Mesendoderm (in vitro differentiated cells): ENCODE results near the gene ADAMTS9.

ENCODE experiments used
- DNase-seq: peaks from one replicate; pipeline ENCODE4 v3.0.0; 2013
- H2AK5ac ChIP-seq: 2 replicates; pipeline ENCODE4 v1.6.1; 2013; ENCODE audit warnings: low read length, inconsistent platforms
- H2BK120ac ChIP-seq: 2 replicates; pipeline ENCODE4 v1.6.1; 2013; ENCODE audit warnings: low read depth, mild to moderate bottlenecking, low read length, moderate library complexity, mixed read lengths
- H2BK15ac ChIP-seq: replicated peaks from 2 replicates; pipeline ENCODE4 v1.6.1; 2013; ENCODE audit warnings: low read depth, mild to moderate bottlenecking, moderate library complexity
- H2BK5ac ChIP-seq: 2 replicates; pipeline ENCODE4 v1.6.1; 2013; ENCODE audit warnings: low read length, inconsistent platforms
- H3K18ac ChIP-seq: 2 replicates; pipeline ENCODE4 v1.6.1; 2013; ENCODE audit warnings: mild to moderate bottlenecking, low read length, mixed read lengths
- H3K23ac ChIP-seq: one replicate; pipeline ENCODE4 v1.6.1; 2013; ENCODE audit warnings: low read length
- H3K27ac ChIP-seq: 2 replicates; pipeline ENCODE4 v1.5.1; 2013; ENCODE audit warnings: low read depth, mild to moderate bottlenecking, inconsistent platforms, low read length, moderate library complexity
- H3K27me3 ChIP-seq: 2 replicates; pipeline ENCODE4 v1.6.1; 2013; ENCODE audit warnings: low read length, control low read depth, mild to moderate bottlenecking, inconsistent platforms; ENCODE audit not compliant: insufficient read depth, poor library complexity
- H3K36me3 ChIP-seq: 2 replicates; pipeline ENCODE4 v1.6.1; 2013; ENCODE audit warnings: low read length, inconsistent platforms; ENCODE audit not compliant: control insufficient read depth, insufficient read depth
- H3K4ac ChIP-seq: one replicate; pipeline ENCODE4 v1.6.1; 2013; ENCODE audit warnings: low read depth, mild to moderate bottlenecking, low read length, moderate library complexity
- H3K4me1 ChIP-seq: 2 replicates; pipeline ENCODE4 v1.6.1; 2013; ENCODE audit warnings: low read depth, low read length, inconsistent platforms; ENCODE audit not compliant: control insufficient read depth
- H3K4me2 ChIP-seq: 2 replicates; pipeline ENCODE4 v1.6.1; 2013; ENCODE audit warnings: low read length
- H3K4me3 ChIP-seq: 2 replicates; pipeline ENCODE4 v1.5.1; 2013; ENCODE audit warnings: mild to moderate bottlenecking, low read length
- H3K56ac ChIP-seq: one replicate; pipeline ENCODE4 v1.6.1; 2013; ENCODE audit warnings: low read length
- H3K79me1 ChIP-seq: 2 replicates; pipeline ENCODE4 v1.6.1; 2013; ENCODE audit warnings: low read length, inconsistent platforms
- H3K79me2 ChIP-seq: 2 replicates; pipeline ENCODE4 v1.6.1; 2013; ENCODE audit warnings: mild to moderate bottlenecking, low read length; ENCODE audit not compliant: control insufficient read depth, insufficient read depth
- H3K9ac ChIP-seq: 2 replicates; pipeline ENCODE4 v1.6.1; 2013; ENCODE audit warnings: low read length, inconsistent platforms
- H4K5ac ChIP-seq: one replicate; pipeline ENCODE4 v1.6.1; 2013; ENCODE audit warnings: low read length
- H4K8ac ChIP-seq: one replicate; pipeline ENCODE4 v1.6.1; 2013; ENCODE audit warnings: low read depth, mild to moderate bottlenecking, control low read depth, low read length, moderate library complexity
- WGBS: extraction: QIAGEN DNeasy Blood & Tissue Kit; methylation state at CpG from one replicate; pipeline ENCODE4 v1.1.7; 2013; ENCODE audit warnings: low lambda C conversion rate, missing lambda C conversion rate; ENCODE audit not compliant: insufficient coverage; ENCODE audit errors: extremely low coverage; 5-methylcytosine and 5-hydroxymethylcytosine counted together

Gene ADAMTS9

DNA sequence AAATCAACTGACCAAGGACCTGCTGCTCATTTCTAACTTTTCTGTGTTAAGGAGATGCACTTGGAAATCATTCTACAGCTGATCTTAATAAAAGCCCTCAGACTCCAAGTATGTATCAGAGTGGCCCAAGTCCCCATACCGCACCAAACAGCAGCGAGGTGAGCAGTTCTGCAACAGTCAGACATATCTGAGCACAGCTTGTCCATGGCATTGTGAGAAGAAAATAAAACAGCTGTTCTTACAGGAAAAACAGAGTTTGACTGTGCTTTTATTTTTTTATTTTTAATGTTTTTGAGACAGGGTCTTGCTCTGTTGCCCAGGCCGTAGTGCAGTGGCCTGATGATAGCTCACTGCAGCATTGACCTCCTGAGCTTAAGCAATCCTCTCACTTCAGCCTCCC lies 131.8 kb downstream of the ADAMTS9 start:
- Histone ChIP-seq H3K79me1 (no peaks in the 10 kb centered on the region), H2AK5ac (no peak overlapping the region), H3K4ac (no peak overlapping the region), H2BK120ac (no peak overlapping the region), H4K5ac (no peak overlapping the region), H3K56ac (no peak overlapping the region), H3K4me1 (no peaks in the 10 kb centered on the region), H3K36me3 (no peaks in the 10 kb centered on the region), H3K27me3 (no peaks in the 10 kb centered on the region), H4K8ac (no peak overlapping the region), H3K18ac (no peak overlapping the region), H3K9ac (no peak overlapping the region), H3K27ac (no peak overlapping the region), H3K23ac (no peak overlapping the region), H3K4me2 (no peak overlapping the region), H3K4me3 (no peak overlapping the region), H3K79me2 (no peaks in the 10 kb centered on the region), H2BK15ac (no peak overlapping the region), H2BK5ac (no peak overlapping the region)
- DNase-seq, result no peak
- WGBS, result no CpG with 5 or more reads among the region's 3 CpGs

DNA sequence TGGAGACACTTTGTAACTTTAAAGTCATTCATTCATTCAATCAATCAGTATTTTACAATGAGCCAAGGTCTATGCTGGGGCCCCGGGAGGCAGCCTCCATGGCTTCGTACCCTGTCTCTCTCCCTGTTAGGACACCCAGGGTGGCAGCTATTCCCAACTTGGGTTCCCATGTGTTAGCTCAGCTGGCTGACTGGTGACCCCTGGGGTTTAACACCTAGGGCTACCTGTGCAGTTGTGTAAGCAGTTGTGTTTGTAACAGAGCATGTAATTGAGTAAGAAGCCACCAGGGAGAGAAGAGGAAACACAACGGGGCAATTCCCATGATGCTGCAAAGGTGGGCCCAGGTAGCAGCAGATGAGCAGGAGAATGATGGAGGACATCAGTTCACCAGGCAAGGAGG lies 132.4 kb downstream of the ADAMTS9 start:
- Histone ChIP-seq H4K8ac (no peak overlapping the region), H3K4me3 (no peak overlapping the region), H3K9ac (no peak overlapping the region), H2BK15ac (no peak overlapping the region), H3K27ac (no peak overlapping the region), H4K5ac (no peak overlapping the region), H2BK5ac (no peak overlapping the region), H3K4ac (no peak overlapping the region), H3K27me3 (no peaks in the 10 kb centered on the region), H3K18ac (no peak overlapping the region), H3K79me2 (no peaks in the 10 kb centered on the region), H3K4me1 (no peaks in the 10 kb centered on the region), H3K56ac (no peak overlapping the region), H3K36me3 (no peaks in the 10 kb centered on the region), H2BK120ac (no peak overlapping the region), H3K79me1 (no peaks in the 10 kb centered on the region), H3K23ac (no peak overlapping the region), H3K4me2 (no peak overlapping the region), H2AK5ac (no peak overlapping the region)
- no peak for DNase-seq
- WGBS, result no CpG with 5 or more reads among the region's 3 CpGs

DNA sequence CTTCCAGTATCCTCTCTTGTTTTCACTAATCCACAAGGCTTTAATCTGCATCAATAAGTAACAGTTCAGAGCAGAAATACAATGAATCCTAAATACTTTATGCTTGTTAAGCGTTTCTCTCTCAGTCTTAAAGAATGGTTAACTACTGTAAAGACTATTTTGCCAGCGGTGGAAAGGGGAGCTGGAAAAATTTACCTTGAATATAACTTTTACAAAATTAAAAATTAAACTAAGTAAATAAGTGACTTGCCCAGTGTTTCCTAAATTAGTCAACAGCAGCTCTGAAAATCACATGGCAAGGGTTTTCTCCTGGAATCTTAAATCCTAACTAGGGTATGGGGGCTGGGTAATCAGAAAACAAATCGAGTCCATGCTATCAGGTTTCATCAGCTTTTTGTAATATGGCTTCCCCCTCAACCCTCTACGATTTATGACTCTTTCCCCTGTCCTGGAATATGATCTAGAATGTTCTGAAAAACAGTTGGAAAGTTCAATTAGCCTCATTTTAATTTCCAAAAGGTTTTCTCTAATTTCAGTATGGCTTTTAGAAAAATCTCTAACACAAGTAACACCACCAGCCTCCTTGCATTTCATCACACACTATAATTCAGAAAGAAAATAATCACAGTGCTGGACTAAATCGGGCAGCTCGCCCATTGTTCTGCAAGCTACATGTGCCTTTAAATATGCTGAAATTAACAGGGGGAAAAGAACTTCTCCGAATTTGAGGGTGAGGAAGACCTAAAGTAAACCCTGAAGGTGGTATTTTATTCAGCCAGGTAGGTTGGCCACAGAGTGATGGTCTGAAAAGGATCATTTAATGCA lies 133.5 kb downstream of the ADAMTS9 start:
- Histone ChIP-seq H3K27ac (no peak overlapping the region), H2BK5ac (no peak overlapping the region), H3K4me2 (no peak overlapping the region), H2BK120ac (no peak overlapping the region), H3K4ac (no peak overlapping the region), H3K4me3 (no peak overlapping the region), H3K18ac (no peak overlapping the region), H3K27me3 (no peaks in the 10 kb centered on the region), H3K79me2 (no peaks in the 10 kb centered on the region), H4K8ac (no peak overlapping the region), H3K9ac (no peak overlapping the region), H3K79me1 (no peaks in the 10 kb centered on the region), H3K36me3 (no peaks in the 10 kb centered on the region), H2BK15ac (no peak overlapping the region), H3K4me1 (no peaks in the 10 kb centered on the region), H3K56ac (no peak overlapping the region), H2AK5ac (no peak overlapping the region), H3K23ac (no peak overlapping the region), H4K5ac (no peak overlapping the region)
- no peak for DNase-seq
- WGBS, result no CpG with 5 or more reads among the region's 7 CpGs

DNA sequence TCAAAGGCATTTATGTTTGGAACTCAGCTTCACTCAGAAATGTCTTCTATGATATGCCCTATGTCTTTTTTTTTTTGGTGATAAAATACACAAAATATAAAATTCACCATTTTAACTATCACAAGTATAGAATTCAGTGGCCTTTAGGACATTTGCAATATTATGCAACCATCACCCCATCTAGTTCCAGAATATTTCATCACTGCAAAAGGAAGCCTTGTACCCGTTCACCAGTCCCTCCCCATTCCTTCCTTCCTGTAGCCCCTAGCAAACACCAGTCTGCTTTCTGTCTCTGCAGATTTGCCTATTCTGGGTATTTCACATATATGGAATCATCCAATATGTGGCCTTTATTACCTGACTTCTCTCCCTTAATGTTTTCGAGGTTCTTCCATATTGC lies 134.8 kb downstream of the ADAMTS9 start:
- no peak overlapping the region for H2BK15ac ChIP-seq
- H3K56ac ChIP-seq, result no peak overlapping the region
- no peaks in the 10 kb centered on the region for H3K79me2 ChIP-seq
- H3K18ac ChIP-seq, result no peak overlapping the region
- H2AK5ac ChIP-seq, result no peak overlapping the region
- no peak overlapping the region for H4K8ac ChIP-seq
- no peak overlapping the region for H3K4me2 ChIP-seq
- no peak overlapping the region for H4K5ac ChIP-seq
- no peak overlapping the region for H3K23ac ChIP-seq
- H2BK5ac ChIP-seq, result no peak overlapping the region
- no peaks in the 10 kb centered on the region for H3K36me3 ChIP-seq
- no peak overlapping the region for H3K4ac ChIP-seq
- H3K4me3 ChIP-seq, result no peak overlapping the region
- no peaks in the 10 kb centered on the region for H3K79me1 ChIP-seq
- no CpG with 5 or more reads among the region's 2 CpGs for WGBS
- no peak overlapping the region for H3K27ac ChIP-seq
- no peak overlapping the region for H3K9ac ChIP-seq
- H3K4me1 ChIP-seq, result no peaks in the 10 kb centered on the region
- no peak for DNase-seq
- no peak overlapping the region for H2BK120ac ChIP-seq
- H3K27me3 ChIP-seq, result no peaks in the 10 kb centered on the region

DNA sequence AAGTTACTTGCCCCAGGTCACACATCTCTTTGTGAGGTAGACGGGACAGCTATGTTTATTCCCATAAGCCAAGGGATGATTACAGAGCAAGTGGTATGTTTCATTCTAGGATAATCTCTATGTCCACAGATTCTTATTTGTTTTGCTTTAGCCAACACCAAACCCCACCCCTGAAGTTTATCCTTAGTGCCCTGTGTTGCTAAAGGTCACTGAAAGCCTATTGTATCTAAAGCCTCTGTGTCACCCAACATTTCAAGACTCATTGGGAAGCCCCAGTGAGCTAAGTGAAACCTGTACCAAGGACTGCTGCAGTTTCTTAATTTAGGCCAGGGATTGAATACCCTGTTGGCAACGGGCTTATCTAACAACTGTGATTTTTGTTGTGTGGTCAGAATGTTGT lies 135.6 kb downstream of the ADAMTS9 start:
- no peak overlapping the region for H3K9ac ChIP-seq
- H3K23ac ChIP-seq, result no peak overlapping the region
- H3K4ac ChIP-seq, result no peak overlapping the region
- H3K79me1 ChIP-seq, result no peaks in the 10 kb centered on the region
- no peak overlapping the region for H4K5ac ChIP-seq
- no peaks in the 10 kb centered on the region for H3K79me2 ChIP-seq
- no peak overlapping the region for H2BK15ac ChIP-seq
- no peaks in the 10 kb centered on the region for H3K36me3 ChIP-seq
- no peak overlapping the region for H3K27ac ChIP-seq
- no peak overlapping the region for H2AK5ac ChIP-seq
- H3K27me3 ChIP-seq, result no peaks in the 10 kb centered on the region
- no peak overlapping the region for H4K8ac ChIP-seq
- H3K18ac ChIP-seq, result no peak overlapping the region
- no peak overlapping the region for H3K56ac ChIP-seq
- no peaks in the 10 kb centered on the region for H3K4me1 ChIP-seq
- H3K4me2 ChIP-seq, result no peak overlapping the region
- H3K4me3 ChIP-seq, result no peak overlapping the region
- no peak overlapping the region for H2BK120ac ChIP-seq
- no peak for DNase-seq
- no peak overlapping the region for H2BK5ac ChIP-seq
- WGBS, result no CpG with 5 or more reads among the region's 2 CpGs

DNA sequence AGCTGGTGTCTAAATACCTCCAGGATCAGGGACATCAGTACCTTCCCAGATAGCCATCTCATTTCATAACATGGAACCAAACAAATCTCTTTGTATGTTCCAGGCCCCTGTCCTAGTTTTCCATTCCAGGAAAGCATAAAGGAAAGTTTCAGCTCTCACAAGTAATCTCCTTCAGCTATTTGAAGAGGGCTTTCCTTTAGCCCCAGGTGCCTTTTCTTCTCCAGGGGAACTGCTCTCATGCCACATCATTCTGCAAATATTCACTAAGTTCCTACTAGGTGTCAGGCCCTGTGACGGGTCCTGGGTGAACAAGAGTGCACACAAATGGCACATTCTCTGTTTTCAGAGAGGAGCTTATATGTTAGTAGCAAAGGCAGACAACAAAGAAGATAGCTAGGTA lies 136.1 kb downstream of the ADAMTS9 start:
- no peak overlapping the region for H2AK5ac ChIP-seq
- H2BK15ac ChIP-seq, result no peak overlapping the region
- no peak overlapping the region for H3K23ac ChIP-seq
- no peak overlapping the region for H3K4me3 ChIP-seq
- no peak overlapping the region for H3K4ac ChIP-seq
- no peaks in the 10 kb centered on the region for H3K79me2 ChIP-seq
- H2BK120ac ChIP-seq, result no peak overlapping the region
- DNase-seq, result no peak
- H3K27me3 ChIP-seq, result no peaks in the 10 kb centered on the region
- WGBS, result no CpG with 5 or more reads among the region's 1 CpG
- no peak overlapping the region for H3K27ac ChIP-seq
- no peaks in the 10 kb centered on the region for H3K4me1 ChIP-seq
- H4K5ac ChIP-seq, result no peak overlapping the region
- H3K18ac ChIP-seq, result no peak overlapping the region
- no peak overlapping the region for H4K8ac ChIP-seq
- H3K36me3 ChIP-seq, result no peaks in the 10 kb centered on the region
- H2BK5ac ChIP-seq, result no peak overlapping the region
- H3K9ac ChIP-seq, result no peak overlapping the region
- H3K56ac ChIP-seq, result no peak overlapping the region
- no peaks in the 10 kb centered on the region for H3K79me1 ChIP-seq
- H3K4me2 ChIP-seq, result no peak overlapping the region
